HG03442 (cell line): ENCODE results near the gene NAA20.

Experiments used
- ATAC-seq: cut with Tn5 transposase; IDR thresholded peaks from one replicate; pipeline ENCODE4 v1.9.1; 2021; ENCODE audit warnings: mild to moderate bottlenecking, moderate library complexity; ENCODE audit not compliant: unreplicated experiment

Gene NAA20

DNA sequence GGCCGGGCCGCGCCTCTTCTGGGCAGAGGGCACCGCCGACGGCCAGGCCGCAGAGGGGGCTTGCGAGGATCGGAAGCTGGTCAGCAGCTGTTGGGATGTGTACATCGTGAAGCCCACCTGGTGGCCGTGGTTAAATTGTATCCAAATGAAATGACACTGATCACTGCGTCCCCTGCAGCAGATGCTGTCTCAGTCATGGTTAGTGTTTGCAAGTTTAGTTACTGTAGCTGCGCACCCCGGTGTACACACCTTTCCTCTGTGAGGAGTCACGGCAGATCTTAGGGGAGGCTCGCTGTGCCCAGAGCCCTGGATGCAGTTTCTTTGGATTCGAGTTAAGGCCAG, 653 bp downstream of the NAA20 start:
- peak; percentile 8 for ATAC-seq

DNA sequence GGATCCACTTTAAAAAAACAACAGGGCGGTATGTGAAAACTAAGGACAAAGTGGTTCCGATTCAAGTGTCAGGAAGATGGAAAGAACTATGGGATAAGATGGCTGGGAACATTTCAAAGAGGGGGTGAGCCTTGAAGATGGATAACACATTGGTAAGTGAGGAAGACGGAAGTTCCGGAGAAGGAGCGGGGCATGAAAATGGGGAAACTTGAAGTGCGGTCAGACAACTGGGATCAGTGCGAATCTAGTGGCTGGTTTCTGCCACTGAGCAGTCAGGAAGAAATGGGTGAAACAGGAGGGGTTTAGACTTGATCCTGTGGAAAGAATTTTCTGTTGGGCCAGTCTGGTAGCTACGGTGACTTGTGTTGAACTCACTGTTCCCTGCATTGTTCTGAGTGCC, 1.2 kb downstream of the NAA20 start:
- no peak for ATAC-seq

GRCh38 chr20:20019123-20019522, 2.0 kb downstream of the NAA20 start:
- ATAC-seq: no peak

- no peak for ATAC-seq
Observed at GRCh38 chr20:20020908-20021307, 3.7 kb downstream of the NAA20 start.

- ATAC-seq: no peak
Observed at GRCh38 chr20:20021835-20022234, 4.7 kb downstream of the NAA20 start.

- peak; percentile 55 for ATAC-seq
Observed at GRCh38 chr20:20022498-20022897, 5.3 kb downstream of the NAA20 start.

GRCh38 chr20:20023395-20023794, 6.2 kb downstream of the NAA20 start:
- no peak for ATAC-seq

DNA sequence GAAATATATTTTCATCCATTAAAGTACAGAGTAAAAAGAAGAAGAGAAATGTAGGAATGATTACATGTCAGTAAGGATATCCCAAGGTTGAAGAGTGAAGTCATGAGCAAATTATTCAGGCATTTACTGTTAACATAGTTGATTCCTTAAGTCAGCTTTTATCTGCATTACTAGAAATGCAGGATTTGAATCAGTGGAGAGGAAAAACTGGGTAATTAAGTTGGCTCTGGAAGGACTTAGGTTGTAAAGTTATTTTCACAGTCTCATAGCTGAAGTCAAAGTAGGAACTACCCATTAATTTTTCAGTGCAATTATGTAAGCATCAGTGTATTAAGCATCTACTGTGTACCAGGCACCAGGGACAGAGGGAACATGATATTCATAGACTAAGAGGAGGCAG, 7.8 kb downstream of the NAA20 start:
- ATAC-seq: no peak

- ATAC-seq: no peak
Observed at GRCh38 chr20:20027284-20027683, 10.1 kb downstream of the NAA20 start.

DNA sequence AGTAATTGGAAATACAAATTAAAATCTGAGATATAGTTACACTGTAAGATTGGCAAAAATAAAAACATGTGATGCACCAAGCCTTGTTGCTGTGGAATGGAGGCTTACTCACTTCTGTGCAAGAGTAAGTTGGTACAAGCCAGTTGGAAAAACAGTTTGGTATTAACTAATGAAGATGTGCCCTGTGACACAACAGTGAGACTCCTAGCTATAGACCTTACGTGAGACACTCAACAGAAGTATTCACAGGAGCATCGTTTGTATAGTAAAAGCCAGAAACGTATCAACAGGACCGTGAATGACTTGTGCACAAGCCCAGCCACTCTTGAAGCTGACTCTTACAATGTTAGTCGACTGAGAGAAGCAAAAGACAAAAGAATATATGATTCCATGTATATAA, 14.6 kb downstream of the NAA20 start:
- no peak for ATAC-seq

DNA sequence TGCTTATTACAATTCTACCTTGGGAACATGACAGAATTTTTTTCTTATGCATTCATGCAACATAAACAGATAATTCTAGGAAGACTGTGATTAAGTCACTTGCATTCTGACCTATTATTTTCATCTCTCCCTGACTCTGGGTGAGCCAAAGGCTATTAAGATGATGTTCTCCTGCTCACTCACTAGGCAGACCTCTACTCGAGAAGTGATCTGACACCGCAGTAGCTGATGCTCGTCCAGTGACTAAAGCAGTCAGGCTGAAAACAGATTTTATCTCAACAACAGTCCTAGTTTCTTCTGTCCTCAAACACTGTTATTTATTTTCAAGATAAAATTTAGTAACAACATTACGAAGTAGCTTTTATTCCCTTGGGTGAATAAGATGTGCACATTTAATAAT, 17.3 kb downstream of the NAA20 start:
- no peak for ATAC-seq

DNA sequence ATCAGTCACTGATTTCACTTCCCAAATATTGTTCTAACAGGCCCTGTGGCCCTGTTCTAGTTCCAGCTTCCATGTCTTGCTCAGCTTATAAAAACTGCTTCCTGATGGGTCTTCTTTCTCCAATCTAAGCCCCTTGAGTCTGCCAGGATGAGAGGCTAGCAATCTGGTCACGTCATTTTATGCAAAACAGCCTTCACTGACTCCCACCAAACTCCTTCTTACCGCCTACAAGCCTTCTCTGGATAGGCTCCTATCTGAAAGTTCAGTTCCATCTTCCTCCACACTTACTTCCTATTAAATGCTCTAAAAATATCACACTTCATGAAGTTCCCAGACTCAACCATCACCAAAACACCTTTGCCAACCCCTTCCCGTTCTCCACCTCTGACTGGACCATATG, 19.6 kb downstream of the NAA20 start:
- no peak for ATAC-seq

- ATAC-seq: no peak
Observed at GRCh38 chr20:20037960-20038359, 20.8 kb downstream of the NAA20 start.

DNA sequence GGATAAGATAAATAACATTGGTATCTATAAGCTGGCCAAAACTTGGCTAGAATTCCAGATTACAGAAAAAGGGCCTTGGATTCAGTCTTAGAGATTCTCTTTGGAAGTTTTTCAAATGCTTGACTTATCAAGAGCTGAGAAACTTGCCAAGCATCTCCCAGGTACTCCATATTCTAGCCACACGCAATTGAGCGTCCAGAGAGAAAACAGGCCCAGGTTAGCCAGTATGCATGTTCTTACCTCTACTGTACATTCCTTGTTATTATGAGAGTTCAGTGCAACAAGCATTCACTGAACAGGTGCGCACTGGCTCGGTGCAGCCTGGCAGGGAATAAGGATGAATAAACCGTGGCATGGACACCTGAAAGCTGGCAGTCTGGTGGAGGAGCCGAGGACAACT, 21.4 kb downstream of the NAA20 start:
- ATAC-seq: no peak

DNA sequence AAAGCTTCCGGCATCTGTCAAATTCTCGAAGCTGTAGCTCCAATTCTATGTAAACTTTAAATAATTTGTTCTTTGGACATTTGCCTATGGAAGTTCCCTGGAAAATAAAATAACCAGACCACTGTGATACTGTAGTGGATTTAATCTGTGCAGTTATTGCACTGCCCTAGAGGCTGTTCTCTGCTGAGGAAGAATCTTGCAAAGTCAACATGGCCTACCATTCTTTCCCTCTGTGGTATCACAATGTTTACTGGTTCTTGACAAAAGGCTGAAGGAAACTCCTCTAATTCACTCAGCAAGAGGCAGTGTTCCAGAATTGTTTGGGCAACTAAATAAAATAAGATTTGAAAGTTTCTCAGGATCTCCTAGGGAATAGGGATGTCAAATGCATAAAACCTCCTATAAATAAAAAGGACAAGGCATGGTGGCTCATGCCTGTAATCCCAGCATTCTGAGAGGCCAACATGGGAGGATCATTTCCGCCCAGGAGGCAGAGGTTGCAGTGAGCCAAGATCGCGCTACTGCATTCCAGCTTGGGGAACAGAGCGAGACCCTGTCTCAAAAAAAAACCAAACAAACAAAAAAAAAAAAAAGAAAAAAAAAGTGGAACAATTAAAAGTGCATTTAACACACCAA, 22.7 kb downstream of the NAA20 start:
- ATAC-seq: no peak

DNA sequence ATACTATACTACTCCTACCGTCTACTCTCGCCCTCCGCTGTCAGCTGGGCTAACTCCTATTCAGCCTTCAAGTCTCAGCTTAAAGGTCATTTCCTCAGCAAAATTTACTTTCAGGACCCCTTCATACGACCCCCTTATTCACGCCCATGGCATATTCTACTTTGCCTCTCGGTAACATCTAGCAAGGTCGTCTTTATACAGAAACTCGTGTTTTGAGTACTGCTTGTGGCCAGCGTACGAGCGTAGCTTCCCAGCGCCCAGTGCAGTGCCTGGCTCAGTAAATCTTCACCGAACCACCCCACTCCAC, 34.6 kb downstream of the NAA20 start:
- ATAC-seq: no peak

DNA sequence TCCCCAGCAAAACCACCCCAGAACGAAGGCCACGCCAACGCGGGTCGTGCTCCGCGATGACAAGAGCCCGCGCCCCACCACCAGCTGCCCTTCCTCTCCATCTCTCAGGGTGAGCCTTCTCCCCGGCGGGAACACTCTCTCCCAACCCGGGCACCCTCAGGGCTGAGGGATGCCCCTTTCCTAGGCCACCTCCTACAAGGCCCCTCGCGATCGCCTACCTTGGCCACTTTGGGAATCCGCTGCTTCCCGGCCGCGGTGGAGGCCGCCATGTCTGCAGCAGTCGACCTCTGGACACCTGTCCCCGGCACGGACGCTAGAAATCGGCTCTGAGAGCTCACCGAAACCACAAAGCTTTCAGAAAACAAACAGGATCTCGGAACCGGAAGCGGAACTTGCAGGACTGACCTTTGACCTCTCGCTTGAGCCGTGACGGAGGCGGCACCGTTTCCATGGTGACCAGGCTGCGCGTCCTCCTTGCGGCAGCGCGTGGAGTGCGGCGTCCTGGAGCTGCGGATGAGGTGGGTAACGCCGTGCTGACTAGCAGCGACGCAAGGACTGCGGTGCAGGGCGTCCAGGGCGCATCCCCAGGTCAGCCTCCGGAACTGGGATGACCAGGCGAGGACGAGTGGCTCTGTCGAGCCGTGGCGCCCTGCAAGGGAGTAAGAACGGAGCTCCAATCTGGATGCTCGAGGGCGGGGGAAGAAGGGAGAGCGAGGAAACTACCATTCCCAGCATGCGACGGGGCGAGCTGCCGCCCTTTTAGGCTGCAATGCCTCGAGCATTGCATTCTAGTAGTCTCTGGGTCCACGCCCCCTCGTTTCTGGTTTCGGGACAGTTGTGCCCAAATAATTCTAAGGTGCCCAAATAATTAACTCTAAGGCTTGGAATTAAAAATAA, 35.2 kb downstream of the NAA20 start, which contains the start of the genes CFAP61 and CRNKL1:
CFAP61 (plus strand) TSS at position 459 of the 897 bp plus-strand sequence. CDS start 4,122 bp downstream, outside the sequence.
CRNKL1 (minus strand) TSS at position 393 of the 897 bp plus-strand sequence; CDS start at position 269, 124 bp downstream.
- peak; percentile 88 for ATAC-seq

DNA sequence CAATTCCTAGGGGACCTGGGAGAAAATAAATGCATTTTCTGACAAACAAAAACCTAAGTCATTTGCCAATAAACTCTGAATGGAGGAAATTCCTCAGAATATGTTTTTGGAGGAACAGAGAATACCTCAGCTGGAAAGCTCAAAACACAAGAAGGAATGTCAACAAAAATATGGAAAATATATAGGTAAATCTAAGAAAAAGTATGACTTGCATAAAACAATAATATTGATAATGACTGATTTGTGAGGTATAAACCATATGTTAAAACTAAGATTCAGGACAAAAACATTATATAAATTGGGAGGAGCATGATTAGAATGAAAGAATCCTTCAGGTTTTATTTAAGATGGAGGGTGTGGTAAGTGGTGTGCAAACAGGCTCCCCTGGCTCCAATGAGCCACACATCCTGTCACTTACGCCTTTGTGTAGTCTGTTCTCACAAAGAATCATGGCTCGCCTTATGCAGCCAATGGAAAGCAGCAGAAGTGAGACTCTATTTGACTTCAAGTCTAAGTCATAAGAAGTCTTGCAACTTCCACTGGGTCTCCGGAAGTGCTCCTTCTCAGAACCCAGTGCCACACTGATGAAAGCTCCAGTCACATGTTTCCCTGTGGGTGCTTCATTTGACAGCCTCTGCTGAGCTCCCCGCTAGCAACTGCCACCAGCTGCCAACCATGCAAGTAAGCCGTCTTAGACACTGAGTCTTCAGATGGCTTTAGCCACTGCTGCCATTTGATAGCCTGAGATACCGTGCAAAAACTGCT, 43.3 kb downstream of the NAA20 start:
- no peak for ATAC-seq

- ATAC-seq: no peak
Observed at GRCh38 chr20:20063941-20064702, 47.0 kb downstream of the NAA20 start.

DNA sequence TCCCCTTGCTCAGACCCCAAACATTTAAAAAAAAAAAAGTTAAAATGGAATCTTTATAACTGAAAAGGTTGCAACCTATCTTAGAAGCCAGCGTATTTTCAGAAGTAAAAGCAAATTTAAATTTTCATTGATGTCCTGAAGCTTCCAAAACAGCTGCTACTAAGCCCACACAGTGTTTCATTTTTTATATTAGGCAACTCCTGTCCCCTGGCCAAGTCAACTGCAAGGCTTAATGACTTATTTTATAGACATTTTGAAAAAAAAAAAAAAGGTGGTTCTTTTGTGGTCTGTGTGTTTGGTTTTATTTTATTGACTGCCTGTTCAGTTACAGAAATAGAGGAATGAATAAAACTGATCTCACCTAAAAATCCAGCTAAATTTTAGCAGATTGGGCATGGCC, 48.2 kb downstream of the NAA20 start:
- ATAC-seq: no peak
